BLaER1 treated with 17β-estradiol and CSF1 and Interleukin-3, amounts not matched to agents 10 nM and 100 nM (cell line): ENCODE results near the gene CBX8.

ENCODE experiments used
- H3K27ac ChIP-seq, 11 experiments: shearing (Covaris generic); formaldehyde crosslinking; 2 replicates each; pipeline ENCODE4 v1.8.1; 2022
- H3K27me3 ChIP-seq, 11 experiments: shearing (Covaris generic); formaldehyde crosslinking; 2 replicates each; pipeline ENCODE4 v1.8.1; 2022
- H3K36me3 ChIP-seq, 11 experiments: shearing (Covaris generic); formaldehyde crosslinking; 2 replicates each; pipeline ENCODE4 v1.8.1; 2022
- H3K4me1 ChIP-seq, 10 experiments: shearing (Covaris generic); formaldehyde crosslinking; 2 replicates each; pipeline ENCODE4 v1.8.1; 2022
- H3K4me2 ChIP-seq, 11 experiments: shearing (Covaris generic); formaldehyde crosslinking; 2 replicates each; pipeline ENCODE4 v1.8.1; 2022
- H3K4me3 ChIP-seq, 10 experiments: shearing (Covaris generic); formaldehyde crosslinking; 2 replicates each; pipeline ENCODE4 v1.8.1; 2022
- H3K9ac ChIP-seq, 11 experiments: shearing (Covaris generic); formaldehyde crosslinking; 2 replicates each; pipeline ENCODE4 v1.8.1; 2022
- H3K9me3 ChIP-seq, 11 experiments: shearing (Covaris generic); formaldehyde crosslinking; replicated peaks in 1 of 11; 2 replicates each; pipeline ENCODE4 v1.8.1; 2022
- H4K20me1 ChIP-seq, 11 experiments: shearing (Covaris generic); formaldehyde crosslinking; 2 replicates each; pipeline ENCODE4 v1.8.1; 2022
- Cebpa-rat ChIP-seq, 11 experiments: shearing (Covaris generic); IDR thresholded peaks; 2 replicates each; pipeline ENCODE4 v1.8.1; 2022

Gene CBX8

GRCh38 chr17:79833744-79834564 is 37.1 kb upstream of the CBX8 start:
- Histone ChIP-seq H3K9ac (peak overlapping the region in 8 of 11 experiments; percentile 7 to 80 (median 48); a peak in 10 of 22 replicates), H3K4me1 (peaks cover 77 to 91% (median 84%) of the 10 kb centered on the region in 10 experiments), H4K20me1 (peaks cover 52 to 97% (median 69%) of the 10 kb centered on the region in 11 experiments), H3K36me3 (peaks cover 22 to 56% (median 42%) of the 10 kb centered on the region in 11 experiments), H3K4me3 (peak overlapping the region in 5 of 10 experiments; percentile 15 to 49 (median 44); a peak in 8 of 20 replicates), H3K27me3 (no peaks in the 10 kb centered on the region), H3K27ac (peak overlapping the region in 1 of 11 experiments; percentile 94; a peak in 1 of 22 replicates), H3K4me2 (peak overlapping the region; percentile 84 to 100 (median 94)), H3K9me3 (peaks cover 0 to 10% (median 0%) of the 10 kb centered on the region in 11 experiments; a peak in 2 of 22 replicates)
- no peak for TF ChIP-seq Cebpa-rat (IDR thresholded peaks at IDR 0.05)

GRCh38 chr17:79833110-79833450 is 36.2 kb upstream of the CBX8 start:
- Histone ChIP-seq H3K9me3 (peaks cover 0 to 10% (median 0%) of the 10 kb centered on the region in 11 experiments; a peak in 2 of 22 replicates), H3K36me3 (peaks cover 22 to 52% (median 42%) of the 10 kb centered on the region in 11 experiments), H3K9ac (peak overlapping the region in 7 of 11 experiments; percentile 57 to 80 (median 76); a peak in 9 of 22 replicates), H3K27ac (no peak overlapping the region; a peak in 2 of 22 replicates), H3K27me3 (no peaks in the 10 kb centered on the region), H3K4me3 (peak overlapping the region in 6 of 10 experiments; percentile 40 to 59 (median 48); a peak in 6 of 20 replicates), H3K4me2 (peak overlapping the region; percentile 84 to 100 (median 94)), H3K4me1 (peaks cover 86 to 100% (median 93%) of the 10 kb centered on the region in 10 experiments), H4K20me1 (peaks cover 47 to 100% (median 64%) of the 10 kb centered on the region in 11 experiments)
- TF ChIP-seq Cebpa-rat (IDR thresholded peaks at IDR 0.05) = no peak

- peak overlapping the region; percentile 22 to 59 (median 46); a peak in 16 of 20 replicates for H3K4me3 ChIP-seq
- H3K4me2 ChIP-seq = peak overlapping the region; percentile 84 to 100 (median 94)
- no peak for TF ChIP-seq Cebpa-rat (IDR thresholded peaks at IDR 0.05)
- H4K20me1 ChIP-seq = peaks cover 41 to 99% (median 58%) of the 10 kb centered on the region in 11 experiments
- H3K9me3 ChIP-seq = peaks cover 0 to 10% (median 0%) of the 10 kb centered on the region in 11 experiments; a peak in 2 of 22 replicates
- H3K27me3 ChIP-seq = no peaks in the 10 kb centered on the region
- peak overlapping the region; percentile 56 to 84 (median 66); a peak in 19 of 22 replicates for H3K27ac ChIP-seq
- H3K36me3 ChIP-seq = peaks cover 22 to 46% (median 37%) of the 10 kb centered on the region in 11 experiments
- H3K9ac ChIP-seq = peak overlapping the region; percentile 56 to 80 (median 76); a peak in 20 of 22 replicates
- peaks cover 87 to 100% (median 99%) of the 10 kb centered on the region in 10 experiments for H3K4me1 ChIP-seq
These were observed 35.6 kb upstream of the CBX8 start for GRCh38 chr17:79832218-79833109.

GRCh38 chr17:79831265-79832217 is 34.7 kb upstream of the CBX8 start:
- Histone ChIP-seq H3K4me2 (peak overlapping the region; percentile 84 to 100 (median 94)), H4K20me1 (peaks cover 32 to 90% (median 49%) of the 10 kb centered on the region in 11 experiments), H3K4me1 (peaks cover 94 to 100% (median 100%) of the 10 kb centered on the region in 10 experiments), H3K9ac (peak overlapping the region; percentile 56 to 80 (median 76); a peak in 20 of 22 replicates), H3K36me3 (peaks cover 22 to 41% (median 36%) of the 10 kb centered on the region in 11 experiments), H3K27ac (peak overlapping the region; percentile 56 to 84 (median 66); a peak in 19 of 22 replicates), H3K27me3 (no peaks in the 10 kb centered on the region), H3K9me3 (peaks cover 0 to 10% (median 0%) of the 10 kb centered on the region in 11 experiments; a peak in 2 of 22 replicates), H3K4me3 (peak overlapping the region; percentile 22 to 59 (median 46); a peak in 14 of 20 replicates)
- TF ChIP-seq Cebpa-rat (IDR thresholded peaks at IDR 0.05) = no peak

- Histone ChIP-seq H3K27ac (0 out of 22 replicates have a peak overlapping the region, but pooled peaks of 3 of the 11 experiments have one; percentile 4 to 84 (median 21)), H3K4me3 (no peak overlapping the region), H4K20me1 (peaks cover 24 to 83% (median 42%) of the 10 kb centered on the region in 11 experiments; a peak in 21 of 22 replicates), H3K4me2 (peak overlapping the region; percentile 84 to 100 (median 94)), H3K9ac (peak overlapping the region in 1 of 11 experiments; percentile 1; a peak in 2 of 22 replicates), H3K27me3 (no peaks in the 10 kb centered on the region), H3K36me3 (peaks cover 22 to 34% (median 30%) of the 10 kb centered on the region in 11 experiments), H3K4me1 (peaks cover 94 to 100% (median 100%) of the 10 kb centered on the region in 10 experiments), H3K9me3 (peaks cover 0 to 10% (median 0%) of the 10 kb centered on the region in 11 experiments; a peak in 2 of 22 replicates)
- TF ChIP-seq Cebpa-rat (IDR thresholded peaks at IDR 0.05) = no peak
These were observed 33.9 kb upstream of the CBX8 start for GRCh38 chr17:79830763-79831264.

- Histone ChIP-seq H3K27ac (no peak overlapping the region), H4K20me1 (peaks cover 19 to 78% (median 37%) of the 10 kb centered on the region in 11 experiments; a peak in 21 of 22 replicates), H3K9ac (no peak overlapping the region), H3K9me3 (peaks cover 0 to 8% (median 0%) of the 10 kb centered on the region in 11 experiments; a peak in 2 of 22 replicates), H3K4me1 (peaks cover 91 to 100% (median 99%) of the 10 kb centered on the region in 10 experiments), H3K27me3 (no peaks in the 10 kb centered on the region), H3K36me3 (peaks cover 19 to 29% (median 25%) of the 10 kb centered on the region in 11 experiments), H3K4me3 (no peak overlapping the region), H3K4me2 (peak overlapping the region; percentile 84 to 100 (median 94); a peak in 20 of 22 replicates)
- TF ChIP-seq Cebpa-rat (IDR thresholded peaks at IDR 0.05) = no peak
These were observed 33.4 kb upstream of the CBX8 start for GRCh38 chr17:79830303-79830702.

GRCh38 chr17:79829457-79829856 is 32.6 kb upstream of the CBX8 start:
- H3K4me2 ChIP-seq = peak overlapping the region; percentile 84 to 100 (median 94)
- H3K4me3 ChIP-seq = peak overlapping the region in 1 of 10 experiments; percentile 24; a peak in 2 of 20 replicates
- no peaks in the 10 kb centered on the region for H3K27me3 ChIP-seq
- H3K27ac ChIP-seq = no peak overlapping the region
- no peak for TF ChIP-seq Cebpa-rat (IDR thresholded peaks at IDR 0.05)
- no peaks in the 10 kb centered on the region for H3K9me3 ChIP-seq
- peak overlapping the region in 3 of 11 experiments; percentile 3 to 29 (median 3); a peak in 2 of 22 replicates for H3K9ac ChIP-seq
- H3K4me1 ChIP-seq = peaks cover 82 to 95% (median 90%) of the 10 kb centered on the region in 10 experiments
- H4K20me1 ChIP-seq = peaks cover 11 to 69% (median 28%) of the 10 kb centered on the region in 11 experiments; a peak in 21 of 22 replicates
- peaks cover 11 to 20% (median 16%) of the 10 kb centered on the region in 11 experiments for H3K36me3 ChIP-seq
